CD4-positive, alpha-beta T cell (primary cell): Measurements from ENCODE around the gene PCOLCE2. TPM values are rescaled to one million over a fixed set of nuclear protein-coding genes. Genes with fewer than 3 reads are reported as not detected.

Experiments
- ATAC-seq: fragments of 200-7000 bp; cut with Tn5 transposase; one replicate; pipeline ENCODE4 v1.10.0; 2022; ENCODE audit warnings: mild to moderate bottlenecking; ENCODE audit not compliant: poor library complexity
- CTCF ChIA-PET: fragments of 350-600 bp; sonication (Branson Sonifier 250); formaldehyde crosslinking; loops from one replicate; lab custom pipeline; 2021; ENCODE audit warnings: antibody characterized with exemption, inconsistent platforms; lab: Charles Lee
- POLR2A ChIA-PET: fragments of 350-600 bp; sonication (Branson Sonifier 250); formaldehyde crosslinking; loops from one replicate; lab custom pipeline; 2021; ENCODE audit warnings: antibody characterized with exemption, inconsistent platforms; lab: Charles Lee
- DNase-seq, 14 experiments: peaks; one replicate each; pipeline ENCODE4 v3.0.0-alpha.2; 2013 to 2020; ENCODE audit warnings: mixed read lengths in 2 of 14
- H3K27ac ChIP-seq, 2 donors: one replicate each; pipeline versions ENCODE4 v1.5.1 to v1.7.0; 2013; ENCODE audit warnings: low read length in 2 of 2, low read depth in 1 of 2, mild to moderate bottlenecking in 1 of 2
- H3K27me3 ChIP-seq, 2 experiments: 1 replicate in 1 of 2; 2 replicates in 1 of 2; pipeline versions ENCODE4 v1.6.1 to v1.7.0; 2013; ENCODE audit warnings: low read length in 2 of 2, control low read depth in 1 of 2, mild to moderate bottlenecking in 1 of 2, moderate library complexity in 1 of 2; ENCODE audit not compliant: insufficient read depth in 2 of 2, control insufficient read depth in 1 of 2
- H3K36me3 ChIP-seq: one replicate; pipeline ENCODE4 v1.6.1; 2013; ENCODE audit warnings: low read length, control low read depth; ENCODE audit not compliant: insufficient read depth
- H3K4me1 ChIP-seq: one replicate; pipeline ENCODE4 v1.6.1; 2013; ENCODE audit warnings: low read length, control low read depth; ENCODE audit not compliant: insufficient read depth
- H3K4me3 ChIP-seq: one replicate; pipeline ENCODE4 v1.5.1; 2013; ENCODE audit warnings: mild to moderate bottlenecking, low read length, moderate library complexity
- H3K9me3 ChIP-seq, 2 experiments: 1 replicate in 1 of 2; 2 replicates in 1 of 2; pipeline versions ENCODE4 v1.6.1 to v1.7.0; 2013; ENCODE audit warnings: low read length in 2 of 2, mild to moderate bottlenecking in 2 of 2, control low read depth in 1 of 2, moderate library complexity in 1 of 2; ENCODE audit not compliant: control insufficient read depth in 1 of 2, insufficient read depth in 1 of 2
- H3K27ac Mint-ChIP-seq: one replicate; pipeline ENCODE4 v1.8.0; 2020; ENCODE audit warnings: mixed read lengths
- H3K27me3 Mint-ChIP-seq: one replicate; pipeline ENCODE4 v1.8.0; 2021; ENCODE audit warnings: mixed read lengths
- H3K36me3 Mint-ChIP-seq: one replicate; pipeline ENCODE4 v1.8.0; 2021; ENCODE audit warnings: low read depth, mixed read lengths
- H3K4me1 Mint-ChIP-seq: one replicate; pipeline ENCODE4 v1.8.0; 2021; ENCODE audit warnings: low read depth, mixed read lengths
- H3K4me3 Mint-ChIP-seq: one replicate; pipeline ENCODE4 v1.8.0; 2020; ENCODE audit warnings: mild to moderate bottlenecking, mixed read lengths
- H3K9me3 Mint-ChIP-seq: one replicate; pipeline ENCODE4 v1.8.0; 2020; ENCODE audit warnings: mixed read lengths
- CTCF ChIP-seq: fragments of 200-600 bp; IDR thresholded peaks from one replicate; pipeline ENCODE4 v1.8.0; 2022; ENCODE audit warnings: antibody characterized with exemption, mild to moderate bottlenecking
- intact Hi-C, 2 experiments: fragments of 100-400 bp; cut with DNase I in 1 of 2; cut with micrococcal nuclease in 1 of 2; formaldehyde crosslinking; loops; one replicate each; pipeline versions ENCODE4 v1.15.1 to v1.9.0; 2023 to 2025; cut with DNase I, micrococcal nuclease
- total RNA-seq, 174 experiments: library from RNA in 2 of 174; stranded (reverse) in 2 of 174; gene quantifications; one replicate each; pipeline ENCODE4 v1.2.3 and lab custom pipeline; 2021 to 2026

The PCOLCE2 gene
- total RNA-seq, 2 experiments from 2014 or later = not detected

- H3K9me3 Mint-ChIP-seq = no peaks in the 10 kb centered on the region
- ATAC-seq (no peak), DNase-seq (no peak)
- Histone ChIP-seq H3K27me3 (no peaks in the 10 kb centered on the region), H3K9me3 (no peaks in the 10 kb centered on the region), H3K4me1 (no peaks in the 10 kb centered on the region), H3K27ac (no peak overlapping the region), H3K4me3 (no peak overlapping the region), H3K36me3 (no peaks in the 10 kb centered on the region)
- ChIA-PET CTCF (no interaction called here), POLR2A (no interaction called here)
- no peak overlapping the region for H3K27ac Mint-ChIP-seq
- intact Hi-C loops = no loop called here
- H3K36me3 Mint-ChIP-seq = no peaks in the 10 kb centered on the region
- no peak overlapping the region for H3K4me3 Mint-ChIP-seq
- no peak for TF ChIP-seq CTCF
- no peaks in the 10 kb centered on the region for H3K4me1 Mint-ChIP-seq
- peaks cover 10% of the 10 kb centered on the region for H3K27me3 Mint-ChIP-seq
Measured at GRCh38 chr3:142817356-142817755, 71.5 kb downstream of the PCOLCE2 start.

- H3K9me3 Mint-ChIP-seq = no peaks in the 10 kb centered on the region
Measured at GRCh38 chr3:142815803-142816202, 73.1 kb downstream of the PCOLCE2 start.

GRCh38 chr3:142809259-142809658, 79.6 kb downstream of the PCOLCE2 start:
- Mint-ChIP-seq H3K9me3 (no peaks in the 10 kb centered on the region), H3K27me3 (peaks cover 9% of the 10 kb centered on the region), H3K36me3 (no peaks in the 10 kb centered on the region), H3K4me1 (no peaks in the 10 kb centered on the region), H3K27ac (no peak overlapping the region), H3K4me3 (no peak overlapping the region)
- no peaks in the 10 kb centered on the region for H3K27me3 ChIP-seq
- TF ChIP-seq CTCF = no peak
- ChIA-PET CTCF (no interaction called here), POLR2A (no interaction called here)
- intact Hi-C loops = no loop called here
- DNase-seq (no peak), ATAC-seq (no peak)
- H3K4me3 ChIP-seq = no peak overlapping the region
- H3K36me3 ChIP-seq = no peaks in the 10 kb centered on the region
- no peaks in the 10 kb centered on the region for H3K9me3 ChIP-seq
- H3K27ac ChIP-seq = no peak overlapping the region
- no peaks in the 10 kb centered on the region for H3K4me1 ChIP-seq

More at GRCh38 chr3:142815803-142816202, 73.1 kb downstream of the PCOLCE2 start:
- Mint-ChIP-seq H3K27me3 (peaks cover 18% of the 10 kb centered on the region), H3K4me1 (no peaks in the 10 kb centered on the region), H3K36me3 (no peaks in the 10 kb centered on the region), H3K27ac (no peak overlapping the region), H3K4me3 (no peak overlapping the region)
- H3K9me3 ChIP-seq = no peaks in the 10 kb centered on the region
- ChIA-PET CTCF (no interaction called here), POLR2A (no interaction called here)
- no peaks in the 10 kb centered on the region for H3K36me3 ChIP-seq
- DNase-seq (no peak), ATAC-seq (no peak)
- no peaks in the 10 kb centered on the region for H3K27me3 ChIP-seq
- no peak for TF ChIP-seq CTCF
- H3K27ac ChIP-seq = no peak overlapping the region
- H3K4me1 ChIP-seq = no peaks in the 10 kb centered on the region
- intact Hi-C loops = no loop called here
- no peak overlapping the region for H3K4me3 ChIP-seq
